Epithelial cell of proximal tubule (primary cell): Measurements from ENCODE around the gene MEIKIN. TPM values are rescaled to one million over a fixed set of nuclear protein-coding genes. Genes with fewer than 3 reads are reported as not detected.

Experiments
- DNase-seq: peaks from one replicate; pipeline ENCODE4 v3.0.0-alpha.2; 2011; ENCODE audit warnings: low read depth
- H3K4me3 ChIP-seq: 2 replicates; pipeline ENCODE4 v1.5.1; 2011; ENCODE audit warnings: low read depth, mild to moderate bottlenecking, low read length
- CTCF ChIP-seq: conservative IDR thresholded peaks from 2 replicates; pipeline ENCODE4 v1.5.1; 2012; ENCODE audit warnings: low read depth, mild to moderate bottlenecking, low read length
- total RNA-seq: library from RNA; depleted of rRNA; stranded (reverse); fragments of >200 nt; gene quantifications from 2 replicates; pipeline ENCODE4 v1.2.3, GENCODE V29; 2015

MEIKIN gene
- total RNA-seq = not detected in 2 replicates

- no peak within 1 kb of the TSS for H3K4me3 ChIP-seq
- TF ChIP-seq CTCF = no peak
These were observed at the start of gene MEIKIN for GRCh38 chr5:131945551-131946168. MEIKIN (minus strand) TSS chr5:131945663; CDS start chr5:131945505, 158 bp downstream.

GRCh38 chr5:131994533-131995226 is 49.2 kb upstream of the MEIKIN start:
- no peak overlapping the region for H3K4me3 ChIP-seq
- no peak for DNase-seq
- no peak for TF ChIP-seq CTCF

More at GRCh38 chr5:131945551-131946168, at the start of gene MEIKIN:
- no peak for DNase-seq

- no peak overlapping the region for H3K4me3 ChIP-seq
- no peak for TF ChIP-seq CTCF
These were observed 48.6 kb upstream of the MEIKIN start for GRCh38 chr5:131994090-131994489.

GRCh38 chr5:131993676-131994075 is 48.2 kb upstream of the MEIKIN start:
- H3K4me3 ChIP-seq = no peak overlapping the region
- no peak for TF ChIP-seq CTCF
- no peak for DNase-seq

More at GRCh38 chr5:131994090-131994489, 48.6 kb upstream of the MEIKIN start:
- DNase-seq = no peak

- no peak overlapping the region for H3K4me3 ChIP-seq
- TF ChIP-seq CTCF = no peak
- no peak for DNase-seq
These were observed 46.9 kb upstream of the MEIKIN start for GRCh38 chr5:131992370-131992769.

- H3K4me3 ChIP-seq = no peak overlapping the region
- DNase-seq = no peak
- TF ChIP-seq CTCF = no peak
These were observed 46.3 kb upstream of the MEIKIN start for GRCh38 chr5:131991593-131992324.
